ENCODE data around the gene RASA4.
"Not testable (repeated sequence)": the region's sequence is repeated elsewhere in the genome, so short reads cannot be mapped to it uniquely, and the experiment has no call there.

RASA4 gene

GRCh38 chr7:102609734-102610133, 6.8 kb downstream of the RASA4 start:
- not testable (repeated sequence) for H3K4me3 ChIP-seq (ENCODE audit: low read depth, low read length)

DNA sequence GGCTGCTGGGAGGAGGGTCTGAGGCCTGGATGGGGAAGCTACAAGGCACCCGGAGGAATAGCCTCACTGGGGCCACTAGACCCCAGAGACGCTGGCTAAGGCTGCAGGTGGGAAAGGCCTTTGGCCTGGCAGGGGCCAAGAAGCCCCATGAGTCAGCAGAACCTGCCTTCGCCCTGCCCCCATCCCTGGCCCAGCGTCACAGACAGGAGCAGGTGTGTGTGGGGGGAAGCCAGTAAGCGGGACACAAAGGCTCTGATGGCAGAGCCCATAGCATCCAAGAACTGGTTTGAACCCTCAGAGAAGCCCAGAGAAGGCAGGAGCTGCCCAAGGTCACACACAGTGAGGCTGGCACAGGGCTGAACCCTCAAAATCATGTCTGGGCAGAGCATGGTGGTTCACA, 9.7 kb downstream of the RASA4 start:
- not testable (repeated sequence) for H3K4me3 ChIP-seq (ENCODE audit: low read depth, low read length)

GRCh38 chr7:102604431-102605145, 12.0 kb downstream of the RASA4 start:
- not testable (repeated sequence) for H3K4me3 ChIP-seq (ENCODE audit: low read depth, low read length)

DNA sequence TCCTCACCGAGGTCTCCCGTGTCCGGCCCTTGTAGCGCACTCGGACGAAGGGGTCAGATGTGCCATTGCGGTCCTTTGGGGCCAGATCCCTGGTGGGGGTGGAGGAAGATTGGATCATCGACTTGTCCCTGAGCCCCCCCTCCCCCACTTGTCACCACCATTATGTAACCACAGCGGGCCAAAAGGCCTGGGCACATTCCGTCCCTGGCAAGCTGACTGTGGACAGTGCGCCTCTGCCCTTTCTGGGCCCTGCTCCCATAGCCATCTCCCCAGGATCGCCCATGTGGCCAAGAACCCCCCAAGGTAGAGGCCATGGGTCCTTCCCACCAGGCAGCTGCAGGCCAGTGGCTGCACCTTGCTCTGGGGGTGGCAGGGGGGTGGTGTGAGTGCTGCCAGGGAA, 14.2 kb downstream of the RASA4 start:
- H3K4me3 ChIP-seq (ENCODE audit: low read depth, low read length) = not testable (repeated sequence)

DNA sequence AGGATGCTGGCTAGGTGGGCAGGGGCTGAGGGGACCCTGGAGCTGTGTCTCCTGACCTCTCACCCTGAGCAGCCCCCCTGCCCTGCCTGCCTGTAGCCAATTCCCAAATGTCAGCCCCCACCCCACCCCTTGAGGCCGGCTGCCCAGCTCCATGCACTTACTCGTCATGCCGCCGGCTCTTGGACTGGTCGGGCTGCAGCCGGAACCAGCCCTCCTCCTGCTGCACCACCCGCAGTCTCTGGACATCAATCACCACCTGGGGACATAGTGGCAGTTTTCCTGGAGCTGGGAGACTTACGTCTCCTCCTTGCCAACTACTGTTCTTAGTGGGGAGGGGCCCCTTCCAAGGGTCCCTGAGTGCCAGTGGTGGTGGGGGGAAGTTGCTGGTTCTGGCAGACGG, 16.9 kb downstream of the RASA4 start:
- not testable (repeated sequence) for H3K4me3 ChIP-seq (ENCODE audit: low read depth, low read length)

GRCh38 chr7:102596036-102596435, 20.5 kb downstream of the RASA4 start:
- not testable (repeated sequence) for H3K4me3 ChIP-seq (ENCODE audit: low read depth, low read length)

DNA sequence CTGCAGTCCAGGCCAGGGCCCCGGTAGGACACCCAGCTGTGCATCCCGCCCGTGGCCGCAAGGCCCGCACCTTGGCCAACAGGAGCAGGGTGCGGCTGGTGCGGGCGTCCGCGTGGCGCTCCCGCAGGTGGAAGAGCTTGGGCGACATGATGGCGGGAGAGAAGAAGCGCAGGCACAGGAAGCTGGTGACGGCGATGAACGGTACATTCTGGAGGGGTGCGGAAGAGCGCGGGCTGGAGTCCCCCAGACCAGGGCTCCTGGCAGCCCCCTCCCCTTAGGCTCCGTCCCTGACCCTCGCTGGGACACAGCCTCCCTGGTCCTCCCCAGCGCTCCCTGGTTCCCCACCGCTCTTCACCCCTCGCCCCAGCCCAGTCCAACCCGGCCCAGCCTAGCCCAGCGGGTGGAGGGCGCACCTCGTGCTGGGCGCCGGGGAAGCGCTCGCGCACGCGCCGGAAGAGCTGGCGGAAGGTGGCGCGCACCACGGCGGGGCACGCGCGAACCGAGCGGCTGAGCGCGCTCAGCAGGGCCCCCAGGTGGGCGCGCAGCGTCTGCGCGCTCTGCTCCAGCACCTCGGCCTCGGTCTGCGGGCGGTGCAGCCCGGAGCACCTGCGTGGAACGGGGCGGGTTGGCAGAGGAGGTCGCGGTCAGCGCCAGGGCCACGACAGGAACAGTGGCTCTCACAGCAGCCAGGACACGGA, 22.8 kb downstream of the RASA4 start:
- H3K4me3 ChIP-seq (ENCODE audit: low read depth, low read length) = not testable (repeated sequence)

DNA sequence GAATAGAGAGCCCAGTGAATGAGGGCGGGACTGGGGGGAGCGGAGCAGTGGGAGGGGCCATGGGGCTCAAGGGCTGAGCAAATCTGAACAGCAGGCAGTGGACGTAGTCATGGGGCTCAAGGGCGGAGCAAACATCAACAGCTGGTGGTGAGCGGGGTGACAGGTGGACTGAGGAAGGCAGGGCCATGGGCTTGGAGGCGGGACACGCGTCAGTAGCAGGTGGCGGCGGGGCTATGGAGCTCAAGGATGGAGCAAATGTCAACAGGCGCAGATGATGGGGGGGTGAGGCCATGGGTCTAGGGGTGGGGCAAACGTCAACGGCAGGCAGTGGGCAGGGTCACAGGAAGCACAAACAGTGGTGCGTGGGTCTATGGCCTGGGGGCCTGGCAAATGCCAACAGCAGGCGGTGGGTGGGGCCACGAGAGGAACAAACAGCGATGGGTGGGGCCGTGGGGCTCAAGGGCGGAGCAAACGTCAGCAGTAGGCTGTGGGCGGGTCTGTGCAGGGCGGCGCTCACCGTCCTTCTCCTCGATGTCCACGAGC, 24.0 kb downstream of the RASA4 start:
- H3K4me3 ChIP-seq (ENCODE audit: low read depth, low read length) = not testable (repeated sequence)

- not testable (repeated sequence) for H3K4me3 ChIP-seq (ENCODE audit: low read depth, low read length)
Observed at GRCh38 chr7:102589857-102590256, 26.7 kb downstream of the RASA4 start.

- H3K4me3 ChIP-seq (ENCODE audit: low read depth, low read length) = not testable (repeated sequence)
Observed at GRCh38 chr7:102583495-102583894, 33.1 kb downstream of the RASA4 start.

GRCh38 chr7:102581722-102582121, 34.8 kb downstream of the RASA4 start:
- H3K4me3 ChIP-seq (ENCODE audit: low read depth, low read length) = not testable (repeated sequence)

DNA sequence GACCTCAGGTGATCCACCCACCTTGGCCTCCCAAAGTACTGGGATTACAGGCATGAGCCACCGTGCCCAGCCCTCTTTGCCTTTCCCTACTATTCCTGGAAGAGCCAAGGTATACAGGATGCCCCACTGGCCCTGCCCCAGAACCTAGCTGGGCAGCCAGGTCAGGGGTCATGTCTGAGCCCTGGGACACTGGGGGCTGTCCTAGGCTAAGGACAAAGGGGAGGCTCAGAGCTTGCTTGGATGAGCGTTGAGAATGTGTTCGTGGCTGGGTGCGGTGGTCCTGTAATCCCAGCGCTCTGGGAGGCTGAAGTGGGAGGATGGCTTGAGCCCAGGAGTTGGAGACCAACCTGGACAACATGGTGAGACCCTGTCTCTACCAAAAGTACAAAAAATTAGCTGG, 38.1 kb downstream of the RASA4 start:
- not testable (repeated sequence) for H3K4me3 ChIP-seq (ENCODE audit: low read depth, low read length)

DNA sequence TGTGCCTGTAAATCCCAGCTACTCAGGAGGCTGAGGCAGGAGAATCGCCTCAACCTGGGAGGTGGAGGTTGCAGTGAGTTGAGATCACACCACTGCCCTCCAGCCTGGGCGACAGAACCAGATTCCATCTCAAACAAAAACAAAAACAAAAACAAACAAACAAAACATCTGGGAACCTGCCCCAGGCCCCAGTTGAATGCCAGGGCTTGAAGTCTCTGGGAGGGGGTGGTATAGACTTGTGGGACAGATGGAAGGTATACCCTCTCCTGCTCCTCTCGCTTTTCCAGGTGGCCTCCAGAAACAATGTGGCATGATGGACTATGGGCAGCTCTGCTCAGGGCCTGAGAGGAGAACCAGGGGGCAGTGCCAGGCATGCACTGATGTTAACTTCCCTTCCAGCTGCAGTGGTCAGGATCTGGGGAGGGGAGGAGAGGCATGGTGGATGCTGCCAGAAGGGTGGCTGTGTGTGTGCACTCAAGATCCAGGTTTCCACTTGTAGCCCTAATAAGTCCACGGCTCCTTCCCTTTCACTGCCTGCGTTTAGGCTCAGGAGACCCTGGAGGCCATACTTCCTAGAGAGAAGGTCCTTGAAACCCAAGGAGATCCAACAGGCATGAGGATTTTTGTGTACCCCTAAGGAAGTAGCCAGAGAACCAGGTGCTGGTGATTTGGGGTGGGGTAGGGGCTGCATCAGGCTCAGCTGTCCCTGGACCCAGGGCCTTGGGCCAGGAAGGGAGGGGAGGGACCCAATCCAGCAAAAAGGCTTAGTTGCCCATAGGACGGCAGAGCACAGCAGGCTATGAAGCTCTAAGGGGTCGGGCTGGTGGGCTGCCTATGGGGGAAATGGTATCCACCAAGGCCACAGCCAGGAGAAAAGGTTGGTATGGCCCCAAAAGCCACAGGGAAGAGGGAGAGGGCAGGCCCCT, 39.0 kb downstream of the RASA4 start:
- H3K4me3 ChIP-seq (ENCODE audit: low read depth, low read length) = not testable (repeated sequence)

DNA sequence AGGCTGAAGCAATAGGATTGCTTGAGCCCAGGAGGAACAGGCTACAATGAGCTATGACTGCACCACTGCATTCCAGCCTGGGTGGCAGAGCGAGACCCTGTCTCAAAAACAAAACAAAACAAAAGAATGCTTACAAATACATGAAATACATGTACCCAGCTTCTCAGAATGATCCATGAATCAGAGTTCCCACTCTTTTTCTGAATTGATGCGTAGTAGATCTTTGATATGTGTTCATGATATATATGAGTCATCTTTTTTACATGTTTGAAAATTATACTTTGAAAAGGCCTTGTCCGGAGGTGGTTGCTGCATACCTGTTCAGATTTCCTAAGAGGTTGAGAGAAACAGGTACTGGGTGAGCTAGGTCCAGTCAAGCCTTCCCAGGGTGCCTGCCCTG, 40.2 kb downstream of the RASA4 start:
- H3K4me3 ChIP-seq (ENCODE audit: low read depth, low read length) = not testable (repeated sequence)

DNA sequence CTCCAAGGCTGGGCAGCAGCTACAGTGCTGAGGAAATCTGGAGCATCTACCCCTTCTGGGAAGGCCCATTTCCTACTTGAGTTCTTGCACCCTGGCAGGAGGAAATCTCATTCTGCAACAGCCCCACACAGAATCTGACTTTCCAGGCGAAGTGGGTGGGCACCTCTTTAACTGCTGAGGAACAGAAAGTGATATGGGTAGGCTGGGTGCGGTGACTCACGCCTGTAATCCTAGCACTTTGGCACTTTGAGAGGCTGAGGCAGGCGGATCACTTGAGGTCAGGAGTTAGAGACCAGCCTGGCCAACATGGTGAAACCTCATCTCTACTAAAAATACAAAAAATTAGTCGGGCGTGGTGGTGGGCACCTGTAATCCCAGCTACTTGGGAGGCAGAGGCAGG, 41.9 kb downstream of the RASA4 start:
- not testable (repeated sequence) for H3K4me3 ChIP-seq (ENCODE audit: low read depth, low read length)
